Smooth muscle cell of the brain vasculature (primary cell): Measurements from ENCODE around the gene CHSY1.
A peak's percentile ranks its signal among the peaks of the same experiment; 100 is the strongest.

Experiments used
- DNase-seq: peaks from one replicate; pipeline ENCODE4 v3.0.0-alpha.2; 2012; ENCODE audit warnings: low read depth, low spot score

Gene CHSY1

DNA sequence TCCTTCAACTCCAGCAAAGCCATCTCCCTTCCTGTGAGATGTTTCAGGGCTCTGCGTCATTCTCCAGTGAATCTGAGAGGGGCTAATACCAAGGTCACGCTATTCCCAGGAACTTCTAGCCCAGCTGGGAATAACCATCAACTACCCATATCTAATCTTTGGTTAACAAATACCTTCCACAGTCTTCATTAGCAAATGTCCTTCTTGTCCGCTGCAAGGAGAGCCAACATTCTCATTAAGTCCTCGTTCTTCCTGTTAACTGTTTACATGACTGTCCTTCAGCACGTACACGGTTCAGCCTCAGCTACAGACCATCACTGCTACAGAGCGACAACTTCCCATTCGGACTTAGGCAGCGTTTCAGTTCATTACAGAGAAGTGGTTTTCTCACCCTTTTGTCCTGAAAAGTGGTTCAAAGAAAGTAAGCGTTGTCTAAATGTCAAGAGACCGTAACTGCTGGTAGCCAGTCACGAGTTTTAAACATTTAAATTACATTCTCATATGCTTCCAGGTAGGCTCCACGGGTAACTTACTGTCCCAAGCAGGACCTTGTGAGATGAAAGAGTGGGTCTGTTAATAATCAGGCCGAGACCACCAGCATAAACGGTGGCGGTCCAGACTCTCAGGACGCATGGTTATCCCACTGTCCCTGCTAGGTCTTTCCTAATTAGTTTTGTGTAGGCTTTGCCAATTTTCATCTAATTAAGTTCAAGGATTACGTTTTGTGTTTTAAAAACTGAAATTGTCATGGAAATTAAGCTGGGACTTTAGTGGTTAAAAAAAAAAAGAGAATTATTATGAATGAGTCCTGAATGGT is 63.8 kb downstream of the CHSY1 start:
- peak; percentile 73 for DNase-seq

DNA sequence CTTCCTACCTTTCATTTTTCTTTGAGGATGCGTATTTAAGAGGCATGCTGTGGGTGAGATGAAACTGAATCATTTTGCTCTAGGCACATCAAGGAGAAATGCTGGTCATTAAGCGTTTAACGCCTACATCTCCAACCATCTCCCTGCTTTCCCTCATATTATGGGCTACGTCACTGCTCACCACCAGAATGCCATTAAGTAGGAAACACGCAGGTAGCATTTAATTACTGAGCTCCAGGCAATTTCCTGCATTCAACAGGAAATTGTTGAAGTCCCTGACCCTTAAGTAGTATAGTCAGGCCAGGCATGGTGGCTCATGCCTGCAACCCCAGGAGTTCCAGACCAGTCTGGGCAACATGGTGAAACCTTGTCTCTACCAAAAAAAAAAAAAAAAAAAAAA is 66.1 kb downstream of the CHSY1 start:
- no peak for DNase-seq

DNA sequence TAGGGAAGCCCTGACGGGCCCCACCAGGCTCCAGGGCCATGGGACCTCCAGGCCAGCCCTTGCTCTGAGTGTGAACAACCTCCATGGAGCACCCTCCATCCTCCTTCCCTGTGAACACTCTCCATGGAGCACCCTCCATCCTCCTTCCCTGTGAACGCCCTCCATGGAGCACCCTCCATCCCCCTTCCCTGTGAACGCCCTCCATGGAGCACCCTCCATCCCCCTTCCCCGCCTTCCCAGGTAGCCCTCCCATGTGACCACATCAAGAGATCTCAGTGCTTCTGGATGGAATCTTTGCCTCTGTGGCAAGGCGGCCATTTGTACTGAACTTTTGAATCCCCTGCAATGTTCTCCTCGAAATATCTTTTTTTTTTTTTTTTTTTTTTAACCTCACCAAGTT is 66.5 kb downstream of the CHSY1 start:
- DNase-seq = no peak

DNA sequence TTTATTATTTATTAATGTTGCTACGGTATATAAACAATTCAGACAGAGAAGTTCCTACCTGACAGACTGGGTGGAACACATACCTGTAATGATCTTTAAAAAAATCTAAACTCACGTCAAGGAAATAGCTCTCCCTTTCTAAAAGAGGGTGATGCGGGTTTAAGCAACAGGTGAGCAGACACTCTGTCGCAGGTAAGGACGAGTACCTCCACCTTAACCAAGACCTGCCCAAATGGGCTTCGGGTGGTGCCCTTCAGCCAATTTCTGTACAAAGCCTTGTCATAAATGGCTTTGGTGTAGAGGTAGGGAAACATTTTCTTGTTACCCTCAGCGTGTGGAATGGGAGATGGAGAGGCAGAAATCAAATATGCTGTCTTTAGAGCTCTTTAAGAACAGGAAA is 67.0 kb downstream of the CHSY1 start:
- DNase-seq = no peak

DNA sequence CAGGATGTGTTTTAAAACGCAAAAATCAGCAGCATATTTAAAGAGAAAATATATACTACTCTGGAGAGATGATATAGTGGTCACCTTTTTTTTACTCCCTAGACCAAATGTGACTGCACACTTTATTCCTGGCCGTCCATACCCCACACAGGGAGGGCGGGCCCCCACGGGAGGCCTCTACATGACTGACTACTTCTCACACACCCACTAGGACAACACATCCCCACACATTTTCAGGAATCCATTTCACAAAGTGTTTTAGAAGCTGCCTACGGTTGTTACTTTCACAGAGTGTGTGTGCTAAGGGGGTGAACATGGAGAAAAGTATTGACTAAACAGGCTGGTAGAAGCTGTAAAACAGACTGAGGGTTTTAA is 67.9 kb downstream of the CHSY1 start:
- no peak for DNase-seq

DNA sequence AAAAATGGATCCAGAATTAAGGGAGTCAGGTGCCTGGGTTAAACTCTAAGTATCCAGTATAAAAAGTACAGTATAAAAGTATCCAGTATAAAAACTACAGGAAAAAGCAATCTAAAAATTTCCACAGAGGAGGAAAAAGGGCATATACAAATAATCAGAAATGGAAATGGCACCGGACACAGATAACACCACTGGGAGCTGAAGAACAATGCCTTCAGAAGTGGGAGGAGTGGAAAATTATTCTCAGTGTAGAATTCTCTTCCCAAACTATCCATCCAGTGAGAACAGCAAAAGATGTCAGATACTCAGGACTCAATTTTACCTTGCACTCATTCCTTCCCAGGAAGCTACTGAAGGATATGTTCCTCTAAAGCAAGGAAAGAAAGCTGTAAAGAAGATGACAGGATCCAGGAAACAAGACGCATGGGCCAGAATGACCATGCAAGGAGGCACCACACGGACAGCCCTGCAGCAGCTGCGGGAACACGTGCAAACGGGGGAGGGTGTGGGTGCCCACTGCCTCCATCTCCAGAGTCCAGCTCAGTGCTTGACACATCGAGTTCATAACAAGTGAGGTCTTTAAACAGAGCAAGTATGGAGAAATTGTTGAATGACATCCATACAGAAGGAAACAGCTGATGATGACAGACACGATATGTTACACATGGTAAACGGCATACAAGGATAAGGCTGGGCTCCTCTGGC is 68.5 kb downstream of the CHSY1 start:
- no peak for DNase-seq

DNA sequence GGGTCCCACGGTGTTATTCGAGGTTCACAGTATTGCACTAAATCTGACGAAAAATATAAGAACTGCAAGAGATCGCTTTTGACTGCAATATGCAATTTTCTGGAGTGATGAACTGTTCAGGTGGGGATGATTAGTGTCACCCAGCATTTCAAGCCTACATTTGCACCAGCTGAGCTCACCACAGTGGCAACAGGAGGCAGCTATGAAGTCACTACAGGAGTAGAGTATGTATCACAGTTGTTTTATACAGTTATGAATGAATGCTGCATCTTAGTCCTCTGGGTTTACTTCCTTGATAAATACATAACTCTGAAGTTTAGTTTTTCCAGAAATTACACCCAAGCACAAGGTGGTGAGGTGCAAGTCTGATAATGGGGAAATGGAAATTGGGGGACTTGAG is 69.6 kb downstream of the CHSY1 start:
- DNase-seq = no peak

DNA sequence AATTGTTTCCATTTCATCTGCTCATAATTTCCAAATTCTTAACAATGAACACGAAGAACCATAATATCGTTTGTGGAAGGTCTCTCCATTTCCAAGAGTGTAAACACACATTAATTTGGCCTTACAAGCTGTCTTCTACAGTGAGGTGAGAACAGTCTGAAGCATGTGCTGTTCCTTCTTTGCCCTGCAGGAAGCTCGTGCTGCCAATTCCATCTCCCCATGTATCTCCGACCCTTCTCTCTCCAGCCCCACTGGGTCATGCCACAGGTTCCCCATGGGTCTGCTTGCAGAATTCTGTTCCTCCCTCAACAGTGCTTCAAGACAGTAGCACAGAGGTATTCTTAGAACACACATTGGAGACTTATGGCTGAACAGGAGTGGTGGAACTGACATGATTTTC is 70.5 kb downstream of the CHSY1 start:
- DNase-seq = no peak

DNA sequence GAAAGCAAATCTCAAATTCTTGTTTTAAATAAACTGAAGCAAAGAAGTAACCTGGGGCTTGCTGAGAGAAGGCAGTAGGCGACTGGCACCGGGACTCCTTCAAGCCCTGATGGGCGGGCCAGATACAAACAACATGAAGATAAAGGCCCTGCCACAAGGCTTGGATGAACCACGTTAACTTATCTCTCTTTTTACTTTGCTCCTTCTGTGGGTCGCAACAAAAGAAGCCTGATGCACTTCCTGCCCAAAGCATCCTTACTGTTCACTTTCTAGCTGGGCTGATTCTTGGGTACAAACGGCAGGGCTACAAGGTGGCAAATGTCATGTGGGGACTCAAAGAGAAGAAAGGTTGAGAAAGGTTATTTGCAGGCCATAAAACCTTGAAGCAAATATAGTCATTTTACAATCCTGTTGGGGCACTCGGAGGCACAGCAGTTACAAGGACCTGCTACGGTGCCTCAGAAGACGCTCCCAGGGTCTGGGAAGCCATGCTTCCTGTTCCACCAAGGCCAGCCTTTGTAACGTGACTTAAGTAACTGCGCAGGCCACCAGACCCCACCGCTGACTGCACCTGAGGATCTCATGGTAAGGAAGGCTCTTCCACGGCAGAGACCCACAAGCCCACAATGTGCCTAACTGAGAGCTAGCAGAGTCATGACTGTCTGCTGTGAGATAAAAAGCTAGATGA is 71.1 kb downstream of the CHSY1 start:
- no peak for DNase-seq

DNA sequence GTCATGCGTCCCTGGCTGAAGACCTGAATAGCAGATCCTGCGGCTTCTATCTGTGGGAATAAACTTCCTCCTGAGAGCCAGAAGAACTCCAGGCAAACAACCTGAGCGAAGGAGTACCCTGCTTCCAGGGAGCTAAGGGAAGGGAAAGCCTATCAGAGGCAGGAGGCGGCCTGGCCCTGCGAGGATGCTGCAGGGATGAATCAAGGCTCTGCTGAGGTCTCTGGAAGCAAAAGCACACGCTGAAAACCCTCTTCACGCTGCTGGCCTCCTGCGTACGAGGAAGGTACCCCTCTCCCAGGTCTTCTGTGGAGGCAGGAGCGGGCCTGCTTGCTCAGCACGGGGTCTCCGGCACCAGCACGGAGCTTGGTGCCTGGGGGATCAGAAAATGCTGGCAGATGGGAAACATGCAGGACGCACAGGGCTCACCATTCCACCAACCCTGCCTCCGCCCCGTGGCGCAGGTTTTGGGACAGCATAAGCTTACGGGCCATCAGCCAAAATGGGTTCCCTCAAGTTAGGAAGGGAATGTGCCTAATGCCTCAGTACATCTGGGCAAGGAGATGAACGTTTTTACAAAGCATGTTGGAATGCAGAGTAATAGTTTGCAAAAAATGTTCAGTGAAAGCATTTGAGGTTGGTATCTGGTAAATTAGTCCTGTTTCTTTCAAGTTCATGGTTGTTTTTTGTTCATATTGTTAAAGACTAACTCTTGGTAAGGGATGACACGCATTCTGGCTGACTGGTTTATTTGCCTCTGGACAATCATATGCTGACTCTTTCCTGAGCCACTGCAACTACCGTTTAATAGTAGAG is 72.3 kb downstream of the CHSY1 start:
- no peak for DNase-seq

DNA sequence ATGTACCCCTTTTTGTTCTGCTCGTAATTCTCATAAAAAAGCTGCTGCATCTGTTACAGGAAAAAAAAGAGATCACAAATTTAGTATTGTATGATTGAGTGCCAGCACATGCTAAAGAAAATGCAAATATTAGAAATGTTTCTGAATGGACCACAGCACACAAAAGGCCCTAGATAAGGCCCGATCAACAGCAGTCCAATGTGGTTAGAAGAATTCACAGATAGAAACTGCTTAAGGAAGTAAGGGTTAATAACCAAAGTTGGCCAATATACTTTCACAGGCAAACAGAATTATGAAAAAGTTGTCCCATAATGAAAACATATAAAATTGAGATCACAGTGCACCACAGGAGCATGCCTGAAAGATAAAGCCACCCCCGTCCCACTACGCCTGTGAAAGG is 72.9 kb downstream of the CHSY1 start:
- no peak for DNase-seq

DNA sequence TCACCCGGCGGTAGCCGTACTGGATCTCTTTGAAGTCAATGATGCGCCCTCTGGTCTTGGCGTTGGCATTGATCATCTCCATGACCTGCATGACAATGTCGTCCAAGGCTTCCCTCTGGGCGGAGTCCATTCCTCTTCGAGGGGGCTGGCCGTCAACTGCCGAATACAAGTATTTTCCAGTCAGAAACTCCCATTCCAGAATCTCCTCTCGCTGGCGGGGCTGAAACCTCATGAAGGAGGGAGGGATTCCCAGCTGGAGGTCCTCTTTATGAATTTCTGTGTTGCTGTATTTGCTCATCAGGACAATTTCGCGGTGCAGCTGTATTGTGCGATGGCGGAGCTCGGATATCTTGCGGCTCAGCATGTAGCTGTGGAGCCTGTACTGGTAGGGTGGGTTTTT is 73.4 kb downstream of the CHSY1 start:
- DNase-seq = no peak

DNA sequence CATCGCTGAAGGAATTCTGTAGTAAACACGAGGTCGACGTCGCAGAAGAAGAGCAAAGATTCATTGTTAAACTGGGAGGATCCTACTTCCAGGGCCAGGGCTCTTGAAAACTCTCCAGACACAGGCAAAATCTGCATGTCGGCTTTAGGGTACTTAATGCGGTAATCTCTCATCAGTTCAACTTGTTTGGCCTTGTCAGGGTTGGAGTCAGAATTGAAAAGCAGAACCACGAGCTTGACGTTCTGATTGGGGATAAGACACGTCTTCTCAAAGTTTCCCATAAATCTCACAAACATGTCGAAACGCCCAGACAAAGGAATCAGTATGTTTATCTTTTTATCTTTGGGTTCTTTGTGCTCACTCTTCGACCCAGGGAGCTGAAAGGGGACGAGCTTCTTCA is 74.0 kb downstream of the CHSY1 start:
- DNase-seq = no peak

DNA sequence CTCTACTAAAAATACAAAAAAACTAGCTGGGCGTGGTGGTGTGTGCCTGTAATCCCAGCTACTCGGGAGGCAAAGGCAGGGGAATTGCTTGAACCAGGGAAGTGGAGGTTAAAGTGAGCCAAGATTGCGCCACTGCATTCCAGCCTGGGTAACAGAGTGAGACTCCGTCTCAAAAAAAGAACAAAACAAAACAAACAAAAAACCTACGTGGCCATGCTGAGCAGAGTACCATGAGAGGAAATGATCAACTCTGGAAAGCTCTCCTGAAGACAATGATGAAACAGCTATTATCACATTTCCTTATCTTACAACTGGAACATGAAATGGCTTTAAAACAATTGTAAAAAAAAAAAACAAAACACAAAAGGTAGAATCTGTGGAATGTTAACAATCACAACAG is 75.2 kb downstream of the CHSY1 start:
- no peak for DNase-seq

DNA sequence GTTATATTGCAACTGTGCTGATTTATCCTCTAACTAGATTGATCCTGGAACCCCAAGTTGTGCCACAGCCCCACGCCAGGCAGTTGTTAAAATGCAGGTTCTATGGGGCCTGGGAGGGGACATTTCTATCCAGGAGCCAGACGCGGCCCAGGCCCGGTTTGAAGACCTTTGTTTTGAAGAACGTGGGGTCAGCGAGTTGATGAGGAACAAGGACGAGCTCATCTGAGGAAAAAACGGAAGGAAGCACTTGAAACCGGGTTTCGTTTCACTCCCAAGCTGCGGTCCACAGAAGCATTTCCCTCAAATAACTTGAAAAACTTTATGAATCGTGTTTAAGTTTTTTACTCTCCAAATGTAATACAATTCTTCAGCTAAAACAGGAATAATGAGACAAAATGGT is 76.4 kb downstream of the CHSY1 start:
- no peak for DNase-seq

DNA sequence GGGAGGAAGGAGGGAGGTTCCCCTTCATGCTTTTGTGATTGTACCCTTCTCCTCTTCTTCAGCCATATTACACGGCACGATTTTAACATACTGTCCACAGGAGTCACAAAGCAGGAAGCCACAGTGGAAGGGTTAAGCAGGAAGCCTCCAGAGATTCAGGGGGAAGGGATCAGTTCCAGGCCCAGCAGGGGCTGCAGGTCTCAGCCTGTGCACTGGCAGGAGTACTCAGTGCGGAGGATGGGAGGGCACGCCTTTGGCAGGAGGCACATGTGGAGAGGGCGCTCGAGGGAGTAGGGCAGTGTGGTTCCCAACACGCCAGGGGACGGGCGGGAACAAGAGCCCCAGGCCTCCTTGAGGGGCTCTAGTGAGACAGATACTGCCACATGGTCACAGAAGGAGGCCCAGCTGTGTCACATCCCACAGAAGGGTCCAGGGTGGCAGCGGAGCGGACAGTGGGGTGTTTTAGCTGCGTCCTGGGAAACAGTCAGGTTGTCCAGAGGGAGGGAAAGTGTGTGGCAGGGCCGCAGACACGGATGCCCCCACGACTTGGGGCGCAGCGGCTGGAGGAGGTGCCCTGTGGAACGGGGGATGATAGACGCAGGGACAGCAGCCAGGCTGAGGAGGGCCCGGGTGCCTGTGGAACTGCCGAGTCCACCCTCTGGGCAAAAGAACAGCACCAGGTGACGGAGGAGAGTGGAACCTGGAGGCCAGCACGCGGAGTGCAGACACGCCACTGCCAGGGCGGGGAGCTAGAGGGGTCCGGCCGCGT is 77.5 kb downstream of the CHSY1 start:
- no peak for DNase-seq

DNA sequence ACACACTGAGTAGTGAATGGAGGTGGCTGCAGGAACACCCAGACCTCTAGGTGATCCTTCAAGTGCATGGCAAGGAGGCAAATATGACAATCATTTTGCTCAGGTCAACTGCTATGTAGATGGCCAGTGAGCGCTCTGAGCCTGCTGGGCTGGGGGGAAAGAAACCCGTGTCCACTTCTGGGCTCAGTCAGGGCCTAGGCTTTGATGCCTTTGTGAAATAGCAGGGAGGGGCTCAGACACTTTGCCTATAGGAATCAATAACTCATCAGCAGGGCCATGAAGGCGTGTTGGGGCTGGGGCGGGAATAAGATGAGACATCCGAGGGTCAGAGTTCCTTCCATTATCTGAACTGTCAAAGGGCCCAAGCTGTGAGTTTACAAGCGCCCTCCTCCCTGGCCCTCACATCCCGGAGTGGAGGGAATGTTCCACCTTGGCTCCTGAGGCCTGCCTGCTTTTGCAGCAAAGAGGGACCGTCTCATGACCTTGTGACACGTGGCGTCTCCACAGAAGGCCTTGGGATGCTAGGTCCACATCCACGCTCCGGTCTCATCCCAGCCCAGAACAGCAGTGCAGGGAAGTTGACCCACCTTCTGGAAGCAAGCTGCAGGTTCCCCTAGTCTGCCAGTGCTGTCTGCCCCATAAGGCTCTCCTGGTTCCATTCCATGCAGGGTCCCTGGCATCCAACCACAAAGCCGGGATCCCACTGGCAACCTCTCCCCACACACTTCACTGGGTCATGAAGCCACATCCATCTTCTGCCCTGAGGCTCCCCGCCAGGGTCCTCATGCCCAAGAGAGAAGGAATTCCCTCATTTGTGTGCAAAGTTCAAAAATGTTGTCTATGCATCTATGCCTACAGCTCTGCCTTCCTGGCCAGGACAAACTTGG is 78.4 kb downstream of the CHSY1 start:
- DNase-seq = no peak

DNA sequence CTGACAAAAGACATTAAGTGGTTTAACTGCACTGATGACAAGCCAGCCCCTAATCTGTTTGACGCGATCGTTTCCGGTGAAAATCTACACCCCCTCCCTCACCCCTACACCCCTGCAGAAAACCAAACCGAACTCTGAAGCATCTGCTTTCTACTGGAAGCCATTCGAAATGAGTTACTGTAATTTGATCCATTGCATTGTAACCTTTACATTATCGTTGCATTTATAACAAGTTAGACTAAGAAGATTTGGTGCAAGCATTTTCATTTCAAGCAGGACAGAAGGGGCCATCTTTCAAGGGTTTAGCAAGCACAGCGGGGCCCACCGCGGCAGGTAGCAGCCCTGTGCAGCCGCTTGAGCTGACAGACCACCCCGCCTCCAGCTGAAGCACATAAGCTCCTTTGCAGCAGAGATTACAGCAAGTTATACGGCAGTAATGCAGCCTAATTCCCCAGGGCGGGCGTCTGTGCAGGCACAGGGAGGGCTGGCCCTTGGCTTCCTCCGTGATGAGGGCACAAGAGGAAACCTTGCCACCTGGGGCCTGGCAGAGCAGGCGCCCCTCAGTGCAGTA is 79.3 kb downstream of the CHSY1 start:
- DNase-seq = no peak

DNA sequence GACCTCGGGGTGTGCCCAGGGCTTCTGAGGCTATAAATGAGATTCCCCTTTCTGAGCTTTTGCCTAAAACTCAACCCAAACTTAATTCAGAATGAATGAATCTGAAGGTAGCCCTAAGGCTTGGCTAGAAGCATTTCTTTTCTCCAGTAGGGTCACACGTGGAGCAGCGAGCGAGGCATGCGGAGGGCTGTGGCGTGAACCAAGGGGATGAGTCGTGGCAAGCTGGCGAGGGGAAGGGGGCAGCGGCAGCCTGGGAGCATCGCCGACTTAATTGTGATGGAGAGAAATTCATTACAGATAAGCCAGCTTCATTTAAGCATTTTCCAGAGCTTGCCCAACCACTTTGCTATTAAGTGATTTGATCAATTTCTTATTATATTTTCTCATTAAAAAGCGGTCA is 79.9 kb downstream of the CHSY1 start:
- no peak for DNase-seq
